CD4-positive, CD25-positive, alpha-beta regulatory T cell (primary cell): Measurements from ENCODE around the gene SPTA1. TPM values are rescaled to one million over a fixed set of nuclear protein-coding genes. Genes with fewer than 3 reads are reported as not detected.
A peak's percentile ranks its signal among the peaks of the same experiment; 100 is the strongest.

Experiments
- ATAC-seq, 2 donors: fragments of 150-1000 bp; cut with Tn5 transposase; one replicate each; pipeline ENCODE4 v1.10.0; 2021; ENCODE audit warnings: low read depth in 2 of 2, moderate number of reproducible peaks in 2 of 2, moderate library complexity in 1 of 2
- DNase-seq, 3 donors: peaks; one replicate each; pipeline versions ENCODE4 v3.0.0 to v3.0.0-alpha.2; 2012 to 2022; ENCODE audit warnings: mixed read lengths in 1 of 3
- H3K27ac ChIP-seq: one replicate; pipeline ENCODE4 v1.7.0; 2013; ENCODE audit warnings: mild to moderate bottlenecking, low read length; ENCODE audit not compliant: insufficient read depth, poor library complexity, severe bottlenecking
- H3K27me3 ChIP-seq: one replicate; pipeline ENCODE4 v1.7.0; 2013; ENCODE audit warnings: low read length; ENCODE audit not compliant: control insufficient read depth, insufficient read depth
- H3K36me3 ChIP-seq: one replicate; pipeline ENCODE4 v1.7.0; 2013; ENCODE audit warnings: mild to moderate bottlenecking, low read length, moderate library complexity; ENCODE audit not compliant: control insufficient read depth, insufficient read depth
- H3K4me1 ChIP-seq: 2 replicates; pipeline ENCODE4 v1.7.0; 2013; ENCODE audit warnings: mild to moderate bottlenecking, low read length; ENCODE audit not compliant: insufficient read depth, control insufficient read depth, poor library complexity, severe bottlenecking
- H3K4me3 ChIP-seq: one replicate; pipeline ENCODE4 v1.7.0; 2013; ENCODE audit warnings: low read depth, mild to moderate bottlenecking, low read length, moderate library complexity
- H3K9me3 ChIP-seq, 2 experiments: 1 replicate in 1 of 2; 2 replicates in 1 of 2; pipeline ENCODE4 v1.7.0; 2013; ENCODE audit warnings: low read length in 2 of 2, mild to moderate bottlenecking in 1 of 2, moderate library complexity in 1 of 2; ENCODE audit not compliant: control insufficient read depth in 2 of 2
- H3K27ac Mint-ChIP-seq, 3 donors: one replicate each; pipeline ENCODE4 v1.8.0; 2020 to 2022; ENCODE audit warnings: mild to moderate bottlenecking in 3 of 3, mixed read lengths in 3 of 3, moderate library complexity in 2 of 3
- H3K27me3 Mint-ChIP-seq: one replicate; pipeline ENCODE4 v1.8.0; 2022; ENCODE audit warnings: mild to moderate bottlenecking, mixed read lengths
- H3K36me3 Mint-ChIP-seq: one replicate; pipeline ENCODE4 v1.8.0; 2020; ENCODE audit warnings: mixed read lengths
- H3K4me1 Mint-ChIP-seq, 4 donors: one replicate each; pipeline ENCODE4 v1.8.0; 2020 to 2022; ENCODE audit warnings: mixed read lengths in 4 of 4, mild to moderate bottlenecking in 1 of 4
- H3K4me3 Mint-ChIP-seq, 4 donors: one replicate each; pipeline ENCODE4 v1.8.0; 2020 to 2022; ENCODE audit warnings: mild to moderate bottlenecking in 4 of 4, mixed read lengths in 4 of 4, moderate library complexity in 3 of 4
- H3K9me3 Mint-ChIP-seq, 7 donors: one replicate each; pipeline ENCODE4 v1.8.0; 2020 to 2022; ENCODE audit warnings: mixed read lengths in 7 of 7, mild to moderate bottlenecking in 3 of 7, moderate library complexity in 2 of 7
- polyA plus RNA-seq, 4 donors: library from polyadenylated mRNA; unstranded; fragments of 300-500 nt; fragmentation: Illumina TruSeq; gene quantifications; one replicate each; pipeline ENCODE4 v1.2.3, GENCODE V29; 2021
- total RNA-seq: library from RNA; stranded (reverse); gene quantifications from one replicate; pipeline ENCODE4 v1.2.3, GENCODE V29; 2022

SPTA1 gene
- not detected for total RNA-seq
- not detected for polyA plus RNA-seq

- peaks cover 17% of the 10 kb centered on the region for H3K27me3 Mint-ChIP-seq
- peaks cover 0 to 3% (median 0%) of the 10 kb centered on the region in 7 donors for H3K9me3 Mint-ChIP-seq
- Histone ChIP-seq H3K9me3 (no peaks in the 10 kb centered on the region), H3K36me3 (no peaks in the 10 kb centered on the region), H3K4me3 (no peak within 1 kb of the TSS), H3K27ac (no peak within 1 kb of the TSS), H3K27me3 (peaks cover 21% of the 10 kb centered on the region), H3K4me1 (no peaks in the 10 kb centered on the region)
- no peak within 1 kb of the TSS for H3K27ac Mint-ChIP-seq
- no peaks in the 10 kb centered on the region for H3K4me1 Mint-ChIP-seq
- no peak within 1 kb of the TSS for H3K4me3 Mint-ChIP-seq
- ATAC-seq, result no peak
- no peaks in the 10 kb centered on the region for H3K36me3 Mint-ChIP-seq
- DNase-seq, result peak in 1 of 3 donors; percentile 2
Measured at GRCh38 chr1:158686111-158687009, at the start of gene SPTA1. SPTA1 (minus strand) TSS chr1:158686715; CDS start chr1:158686517, 198 bp downstream.

- H3K4me3 ChIP-seq, result no peak overlapping the region
- no peak overlapping the region for H3K27ac Mint-ChIP-seq
- no peaks in the 10 kb centered on the region for H3K4me1 Mint-ChIP-seq
- H3K27me3 Mint-ChIP-seq, result peaks cover 22% of the 10 kb centered on the region
- DNase-seq, result no peak
- H3K4me3 Mint-ChIP-seq, result no peak overlapping the region
- peaks cover 0 to 4% (median 0%) of the 10 kb centered on the region in 7 donors for H3K9me3 Mint-ChIP-seq
- no peaks in the 10 kb centered on the region for H3K9me3 ChIP-seq
- no peaks in the 10 kb centered on the region for H3K36me3 ChIP-seq
- H3K36me3 Mint-ChIP-seq, result no peaks in the 10 kb centered on the region
- no peak for ATAC-seq
- no peaks in the 10 kb centered on the region for H3K4me1 ChIP-seq
- H3K27me3 ChIP-seq, result peaks cover 13% of the 10 kb centered on the region
- H3K27ac ChIP-seq, result no peak overlapping the region
Measured at GRCh38 chr1:158735848-158736247, 49.3 kb upstream of the SPTA1 start.

DNA sequence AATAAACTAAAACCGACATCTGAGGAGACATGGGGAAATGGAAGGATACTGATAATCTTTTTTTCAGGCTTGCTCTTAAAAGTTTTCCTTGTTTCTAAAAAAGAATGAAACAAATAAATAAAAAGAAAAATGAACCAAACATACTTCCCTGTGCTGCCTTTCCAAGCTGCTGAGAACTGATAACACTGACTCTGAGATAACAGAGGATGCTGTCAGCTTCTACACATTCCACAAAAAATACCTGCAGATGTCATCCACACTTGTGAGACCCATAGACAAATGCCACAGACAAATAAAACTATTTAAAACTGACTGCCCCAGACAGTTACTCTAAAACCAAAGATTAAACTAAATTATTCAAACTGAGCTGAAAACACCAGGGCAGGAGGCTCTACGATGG, 46.0 kb upstream of the SPTA1 start:
- H3K4me3 ChIP-seq, result no peak overlapping the region
- H3K9me3 ChIP-seq, result no peaks in the 10 kb centered on the region
- no peaks in the 10 kb centered on the region for H3K4me1 ChIP-seq
- no peak overlapping the region for H3K27ac ChIP-seq
- H3K27ac Mint-ChIP-seq, result peak overlapping the region in 1 of 3 donors; percentile 7
- H3K36me3 ChIP-seq, result no peaks in the 10 kb centered on the region
- H3K36me3 Mint-ChIP-seq, result no peaks in the 10 kb centered on the region
- H3K4me1 Mint-ChIP-seq, result no peaks in the 10 kb centered on the region
- H3K27me3 ChIP-seq, result peaks cover 8% of the 10 kb centered on the region
- H3K27me3 Mint-ChIP-seq, result peaks cover 26% of the 10 kb centered on the region
- H3K4me3 Mint-ChIP-seq, result no peak overlapping the region
- DNase-seq (no peak), ATAC-seq (no peak)
- peaks cover 0 to 2% (median 0%) of the 10 kb centered on the region in 7 donors for H3K9me3 Mint-ChIP-seq

DNA sequence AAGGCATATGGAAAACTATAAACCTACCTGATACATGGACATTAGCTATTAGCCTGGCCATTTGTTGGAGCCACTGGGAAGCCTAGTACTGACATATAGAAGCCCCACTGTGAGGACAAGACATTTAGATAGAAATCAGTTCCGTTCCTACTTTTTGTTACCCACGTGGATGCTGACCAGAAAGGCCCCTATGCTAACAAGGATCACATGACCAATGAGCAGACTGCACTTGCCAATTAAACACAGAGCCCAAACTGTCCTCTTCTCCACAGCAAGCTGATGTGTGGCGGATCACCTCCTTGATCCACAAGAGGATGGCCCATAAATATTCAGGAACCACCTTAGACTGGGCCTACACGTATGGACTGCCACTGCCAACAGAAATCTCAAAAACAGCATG, 45.2 kb upstream of the SPTA1 start:
- H3K27ac ChIP-seq, result no peak overlapping the region
- peaks cover 8% of the 10 kb centered on the region for H3K27me3 ChIP-seq
- Mint-ChIP-seq H3K36me3 (no peaks in the 10 kb centered on the region), H3K27ac (no peak overlapping the region), H3K4me1 (no peaks in the 10 kb centered on the region), H3K27me3 (peaks cover 26% of the 10 kb centered on the region), H3K4me3 (no peak overlapping the region), H3K9me3 (no peaks in the 10 kb centered on the region)
- H3K4me3 ChIP-seq, result no peak overlapping the region
- no peaks in the 10 kb centered on the region for H3K9me3 ChIP-seq
- ATAC-seq (no peak), DNase-seq (no peak)
- H3K36me3 ChIP-seq, result no peaks in the 10 kb centered on the region
- no peaks in the 10 kb centered on the region for H3K4me1 ChIP-seq

GRCh38 chr1:158730453-158730852, 43.9 kb upstream of the SPTA1 start:
- ATAC-seq (no peak), DNase-seq (no peak)
- no peak overlapping the region for H3K27ac ChIP-seq
- peaks cover 14% of the 10 kb centered on the region for H3K27me3 ChIP-seq
- no peaks in the 10 kb centered on the region for H3K9me3 ChIP-seq
- H3K4me3 Mint-ChIP-seq, result no peak overlapping the region
- H3K27ac Mint-ChIP-seq, result no peak overlapping the region
- no peaks in the 10 kb centered on the region for H3K36me3 Mint-ChIP-seq
- no peak overlapping the region for H3K4me3 ChIP-seq
- no peaks in the 10 kb centered on the region for H3K9me3 Mint-ChIP-seq
- peaks cover 26% of the 10 kb centered on the region for H3K27me3 Mint-ChIP-seq
- H3K36me3 ChIP-seq, result no peaks in the 10 kb centered on the region
- no peaks in the 10 kb centered on the region for H3K4me1 ChIP-seq
- H3K4me1 Mint-ChIP-seq, result no peaks in the 10 kb centered on the region

- Mint-ChIP-seq H3K27me3 (peaks cover 22% of the 10 kb centered on the region), H3K36me3 (no peaks in the 10 kb centered on the region), H3K9me3 (peaks cover 0 to 1% (median 0%) of the 10 kb centered on the region in 7 donors), H3K4me3 (no peak overlapping the region), H3K27ac (no peak overlapping the region), H3K4me1 (no peaks in the 10 kb centered on the region)
- no peak overlapping the region for H3K27ac ChIP-seq
- no peaks in the 10 kb centered on the region for H3K4me1 ChIP-seq
- H3K27me3 ChIP-seq, result peaks cover 14% of the 10 kb centered on the region
- H3K36me3 ChIP-seq, result no peaks in the 10 kb centered on the region
- no peak for DNase-seq
- no peak overlapping the region for H3K4me3 ChIP-seq
- H3K9me3 ChIP-seq, result no peaks in the 10 kb centered on the region
- ATAC-seq, result no peak
Measured at GRCh38 chr1:158728510-158729225, 42.2 kb upstream of the SPTA1 start.

GRCh38 chr1:158724442-158724841, 37.9 kb upstream of the SPTA1 start:
- no peak for DNase-seq
- Histone ChIP-seq H3K9me3 (no peaks in the 10 kb centered on the region), H3K4me1 (no peaks in the 10 kb centered on the region), H3K27me3 (peaks cover 13% of the 10 kb centered on the region), H3K27ac (no peak overlapping the region), H3K4me3 (no peak overlapping the region), H3K36me3 (no peaks in the 10 kb centered on the region)
- ATAC-seq, result no peak
- H3K27ac Mint-ChIP-seq, result no peak overlapping the region
- H3K27me3 Mint-ChIP-seq, result peaks cover 22% of the 10 kb centered on the region
- H3K4me3 Mint-ChIP-seq, result peak overlapping the region in 1 of 4 donors; percentile 52
- no peaks in the 10 kb centered on the region for H3K4me1 Mint-ChIP-seq
- H3K36me3 Mint-ChIP-seq, result no peaks in the 10 kb centered on the region
- H3K9me3 Mint-ChIP-seq, result peaks cover 0 to 2% (median 0%) of the 10 kb centered on the region in 7 donors
